ENCODE results near the gene PBX3. TPM values are rescaled to one million over a fixed set of nuclear protein-coding genes. Genes with fewer than 3 reads are reported as not detected.
A peak's percentile ranks its signal among the peaks of the same experiment; 100 is the strongest.

The PBX3 gene
- total RNA-seq, 4 donors from 2014 or later = 7.7 to 83.3 (median 12.1) TPM

- TF ChIP-seq POLR2A (IDR thresholded peaks at IDR 0.05) = no peak
- TF ChIP-seq CTCF (IDR thresholded peaks at IDR 0.05) = no peak
- H3K9me3 ChIP-seq = no peaks in the 10 kb centered on the region
- no peaks in the 10 kb centered on the region for H3K36me3 ChIP-seq
- no peak overlapping the region for H3K27ac ChIP-seq
- peaks cover 0 to 19% (median 9%) of the 10 kb centered on the region in 4 donors for H3K4me1 ChIP-seq
- DNase-seq = no peak
- H3K4me3 ChIP-seq = peak overlapping the region in 3 of 4 donors; percentile 77 to 95 (median 90)
- no peaks in the 10 kb centered on the region for H3K27me3 ChIP-seq
Measured at GRCh38 chr9:125705893-125706292, 41.3 kb upstream of the PBX3 start.

- Histone ChIP-seq H3K4me3 (peak within 1 kb of the TSS; percentile 77 to 95 (median 84)), H3K4me1 (peaks cover 0 to 19% (median 9%) of the 10 kb centered on the region in 4 donors), H3K27me3 (no peaks in the 10 kb centered on the region), H3K27ac (peak within 1 kb of the TSS; percentile 73 to 86 (median 77)), H3K36me3 (no peaks in the 10 kb centered on the region), H3K9me3 (no peaks in the 10 kb centered on the region)
- DNase-seq = peak; percentile 90 to 98 (median 96)
- TF ChIP-seq CTCF (IDR thresholded peaks at IDR 0.05) (peak in 1 of 6 experiments; percentile 2), POLR2A (IDR thresholded peaks at IDR 0.05) (peak; percentile 68 to 74)
Measured at GRCh38 chr9:125706651-125707471, 40.3 kb upstream of the PBX3 start, which contains the start of gene MAPKAP1. Gene MAPKAP1 (minus strand): TSS chr9:125707208. CDS start chr9:125672574, 34,634 bp downstream.

GRCh38 chr9:125707472-125707804, 39.7 kb upstream of the PBX3 start:
- peaks cover 0 to 19% (median 9%) of the 10 kb centered on the region in 4 donors for H3K4me1 ChIP-seq
- H3K27me3 ChIP-seq = no peaks in the 10 kb centered on the region
- TF ChIP-seq CTCF (IDR thresholded peaks at IDR 0.05) (no peak), POLR2A (IDR thresholded peaks at IDR 0.05) (no peak)
- DNase-seq = no peak
- H3K9me3 ChIP-seq = no peaks in the 10 kb centered on the region
- peak overlapping the region; percentile 77 to 95 (median 84) for H3K4me3 ChIP-seq
- peak overlapping the region; percentile 59 to 86 (median 77) for H3K27ac ChIP-seq
- H3K36me3 ChIP-seq = no peaks in the 10 kb centered on the region

- Histone ChIP-seq H3K36me3 (no peaks in the 10 kb centered on the region), H3K4me1 (no peaks in the 10 kb centered on the region), H3K27me3 (no peaks in the 10 kb centered on the region), H3K27ac (no peak overlapping the region), H3K9me3 (no peaks in the 10 kb centered on the region), H3K4me3 (no peak overlapping the region)
- DNase-seq = no peak
- no peak for TF ChIP-seq POLR2A (IDR thresholded peaks at IDR 0.05)
- TF ChIP-seq CTCF (IDR thresholded peaks at IDR 0.05) = no peak
Measured at GRCh38 chr9:125726456-125727132, 20.6 kb upstream of the PBX3 start.

GRCh38 chr9:125730168-125730567, 17.0 kb upstream of the PBX3 start:
- no peaks in the 10 kb centered on the region for H3K27me3 ChIP-seq
- no peak overlapping the region for H3K27ac ChIP-seq
- no peak for DNase-seq

More at GRCh38 chr9:125730168-125730567, 17.0 kb upstream of the PBX3 start:
- Histone ChIP-seq H3K9me3 (no peaks in the 10 kb centered on the region), H3K4me1 (no peaks in the 10 kb centered on the region), H3K4me3 (no peak overlapping the region), H3K36me3 (no peaks in the 10 kb centered on the region)
- TF ChIP-seq POLR2A (IDR thresholded peaks at IDR 0.05) (no peak), CTCF (IDR thresholded peaks at IDR 0.05) (no peak)
